Activated T-cell treated with anti-CD3 and anti-CD28 coated beads for 4 hours (primary cell): ENCODE data around the gene SETD2.
"Not testable (repeated sequence)": the region's sequence is repeated elsewhere in the genome, so short reads cannot be mapped to it uniquely, and the experiment has no call there.

ENCODE experiments used
- DNase-seq: peaks from one replicate; pipeline ENCODE4 v3.0.0-alpha.2; 2020

SETD2 gene

DNA sequence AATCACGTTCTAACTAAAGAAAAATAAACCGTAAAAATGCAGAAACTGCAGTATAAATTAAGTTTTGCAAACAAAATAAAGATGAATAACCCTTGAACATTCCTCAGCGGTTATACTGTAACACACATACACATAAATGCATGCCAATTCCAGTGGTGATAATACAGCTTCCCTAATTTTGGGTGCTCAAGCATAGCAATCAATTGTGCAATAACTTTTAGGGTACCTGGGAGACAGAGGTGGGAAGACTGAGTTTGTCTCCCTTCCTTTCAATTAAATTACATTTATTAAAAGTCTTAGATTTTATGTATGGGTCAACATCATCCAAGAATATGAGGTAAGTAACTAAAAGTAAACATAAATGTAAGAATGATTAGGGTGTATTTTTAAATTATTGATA lies 71.8 kb downstream of the SETD2 start:
- DNase-seq: no peak

DNA sequence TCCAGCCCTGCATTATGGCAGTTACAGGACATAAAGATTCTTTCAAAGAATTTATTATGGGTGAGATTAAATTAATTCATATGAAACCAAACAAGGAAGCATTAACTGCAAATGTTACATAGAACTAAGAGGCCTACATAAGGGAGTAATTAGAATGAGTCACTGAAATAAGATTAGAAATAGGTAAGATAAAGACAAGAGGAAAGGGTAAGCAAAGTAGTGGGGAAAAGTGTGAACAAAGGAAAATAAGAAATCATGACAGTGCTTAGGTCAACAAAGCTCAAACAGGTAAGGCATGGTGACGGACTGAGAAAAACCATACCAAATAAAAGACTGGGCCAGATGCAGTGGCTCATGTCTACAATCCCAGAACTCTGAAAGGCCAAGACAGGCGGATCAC lies 74.3 kb downstream of the SETD2 start:
- no peak for DNase-seq

DNA sequence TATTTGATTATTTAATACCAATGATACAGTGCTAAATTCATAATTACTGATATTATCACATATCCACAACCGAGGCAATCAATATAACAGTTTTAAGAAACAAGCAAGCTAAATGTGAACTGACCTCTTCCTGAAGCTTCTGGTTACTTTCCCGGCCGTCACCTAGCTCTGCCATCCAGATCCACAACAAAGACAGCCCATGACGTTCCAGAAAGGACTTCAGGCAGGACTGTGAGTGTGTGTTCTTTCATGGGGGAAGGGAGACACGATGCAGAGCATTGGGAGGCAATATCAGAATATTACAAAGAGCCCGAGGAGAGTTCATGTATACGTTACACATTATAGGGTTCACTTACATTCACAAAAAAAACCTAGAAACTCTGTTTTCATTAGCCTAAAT lies 77.8 kb downstream of the SETD2 start:
- DNase-seq: no peak

DNA sequence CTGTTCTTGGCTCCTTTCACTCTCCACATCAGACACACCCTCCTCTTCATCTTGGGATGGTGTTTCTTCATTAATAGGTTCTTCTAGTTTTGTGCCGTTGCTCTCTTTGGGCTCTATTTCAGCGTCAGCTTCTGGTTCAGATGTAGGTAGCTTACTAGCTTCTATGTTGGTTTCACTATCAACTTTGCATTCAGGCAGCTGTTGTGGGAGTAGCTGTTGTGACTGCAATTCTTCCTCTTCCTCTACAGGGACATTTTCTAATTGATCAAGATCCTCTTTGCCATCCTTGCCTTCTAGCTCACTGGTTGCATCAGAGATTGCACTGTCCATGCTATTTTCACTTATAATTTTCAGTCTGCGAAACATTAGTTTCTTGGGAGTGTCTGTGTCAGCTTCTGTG lies 80.1 kb downstream of the SETD2 start:
- DNase-seq: no peak

DNA sequence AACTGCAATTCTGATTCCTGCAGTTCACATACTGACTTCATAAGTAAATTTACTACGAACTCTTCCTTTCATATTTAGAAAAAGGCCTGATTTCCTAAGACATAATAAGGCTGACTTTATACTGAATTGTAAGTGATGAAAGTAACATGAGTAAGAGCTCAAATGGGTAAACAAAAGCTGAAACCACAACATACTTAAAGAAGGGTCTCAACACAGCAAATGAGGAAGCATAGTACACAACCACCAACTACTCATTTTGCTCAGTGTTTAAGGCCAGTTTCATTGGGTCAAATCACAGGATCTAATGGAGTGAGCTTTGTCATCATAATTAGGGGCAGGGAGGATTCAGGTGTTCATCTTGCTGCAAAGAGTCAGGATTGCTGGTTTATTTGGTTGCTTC lies 81.4 kb downstream of the SETD2 start:
- DNase-seq: no peak

DNA sequence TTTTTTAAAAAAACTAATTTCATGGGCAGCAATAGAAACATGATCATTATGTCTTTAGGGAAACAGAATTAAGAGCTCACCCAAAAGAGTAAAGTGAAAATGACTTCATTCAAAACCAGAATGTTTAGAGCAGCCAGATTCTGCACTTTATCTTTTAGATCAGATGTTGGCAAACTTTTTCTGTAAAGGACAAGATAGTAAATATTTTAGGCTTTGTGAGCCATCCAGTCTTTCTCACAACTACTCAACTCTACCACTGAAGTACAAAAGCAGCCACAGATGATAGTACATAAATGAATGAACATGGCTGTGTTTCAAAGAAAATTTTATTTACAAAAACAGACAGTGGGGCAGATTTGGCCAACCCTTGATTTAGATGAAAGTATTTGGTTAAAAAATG lies 84.5 kb downstream of the SETD2 start:
- DNase-seq: no peak

DNA sequence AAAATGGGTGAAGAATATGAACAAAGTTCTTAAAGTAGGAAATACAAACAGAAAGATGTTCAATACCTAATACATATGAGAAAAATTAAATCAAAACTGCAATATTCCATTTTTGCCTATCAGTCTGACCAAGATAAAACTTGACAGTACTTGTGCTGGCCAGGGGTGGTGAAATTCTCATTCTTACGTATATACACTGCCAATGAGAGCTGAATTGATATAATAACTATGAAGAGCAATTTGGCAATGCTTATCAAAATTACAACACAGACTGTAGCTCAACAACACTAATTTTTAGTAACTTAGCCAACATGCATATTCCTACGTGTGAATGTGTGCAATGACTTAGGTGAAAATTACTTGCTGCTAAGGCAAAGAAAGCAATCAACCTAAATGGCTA lies 90.2 kb downstream of the SETD2 start:
- no peak for DNase-seq

DNA sequence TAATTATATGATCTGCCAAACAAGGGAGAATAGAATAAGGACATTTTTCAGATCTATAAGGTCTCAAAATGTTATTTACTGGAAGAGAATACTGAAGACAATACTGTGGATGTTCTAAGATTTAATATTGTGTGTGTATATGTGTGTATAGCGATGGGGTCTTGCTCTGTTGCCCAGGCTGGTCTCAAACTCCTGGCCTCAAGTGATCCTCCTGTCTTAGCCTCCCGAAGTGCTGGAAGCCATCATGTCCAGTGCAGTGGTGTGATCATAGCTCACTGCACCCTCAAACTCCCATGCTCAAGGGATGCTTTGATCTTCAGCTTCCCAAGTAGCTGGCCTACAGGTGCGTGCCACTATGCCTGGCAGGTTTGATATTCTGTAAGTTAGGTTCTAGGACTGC lies 93.1 kb downstream of the SETD2 start:
- no peak for DNase-seq

DNA sequence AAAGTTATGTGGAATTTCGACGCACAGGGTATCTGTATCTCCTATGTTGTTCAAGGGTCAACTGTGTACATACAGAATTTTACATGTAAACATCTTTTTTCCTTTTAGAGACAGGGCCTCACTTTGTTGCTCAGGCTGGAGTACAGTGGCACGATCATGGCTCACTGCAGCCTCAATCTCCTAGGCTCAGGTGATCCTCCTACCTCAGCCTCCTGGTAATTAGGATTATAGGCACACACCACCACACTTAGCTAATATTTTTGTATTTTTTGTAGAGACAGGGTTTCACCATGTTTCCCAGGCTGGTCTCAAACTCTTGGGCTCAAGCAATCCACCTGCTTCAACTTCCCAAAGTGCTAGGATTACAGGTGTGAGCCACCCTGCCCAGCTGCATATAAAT lies 97.7 kb downstream of the SETD2 start:
- not testable (repeated sequence) for DNase-seq

DNA sequence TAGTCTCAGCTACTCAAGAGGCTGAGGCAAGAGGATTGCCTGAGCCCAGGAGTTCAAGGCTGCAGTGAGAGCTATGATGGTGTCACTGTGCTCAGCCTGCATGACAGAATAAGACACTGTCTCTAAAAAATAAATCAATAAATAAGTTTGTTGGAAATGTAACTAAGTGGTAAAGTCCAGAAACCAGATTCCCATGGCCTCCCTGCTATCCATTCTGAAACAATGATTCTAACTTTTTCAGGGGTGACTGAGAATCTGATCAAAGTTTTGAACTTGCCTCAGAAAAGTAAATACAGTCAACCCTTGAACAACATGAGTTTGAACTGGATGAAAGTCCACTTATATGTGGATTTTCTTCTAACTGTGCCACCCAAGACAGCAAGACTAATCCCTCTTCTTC lies 98.2 kb downstream of the SETD2 start:
- no peak for DNase-seq

DNA sequence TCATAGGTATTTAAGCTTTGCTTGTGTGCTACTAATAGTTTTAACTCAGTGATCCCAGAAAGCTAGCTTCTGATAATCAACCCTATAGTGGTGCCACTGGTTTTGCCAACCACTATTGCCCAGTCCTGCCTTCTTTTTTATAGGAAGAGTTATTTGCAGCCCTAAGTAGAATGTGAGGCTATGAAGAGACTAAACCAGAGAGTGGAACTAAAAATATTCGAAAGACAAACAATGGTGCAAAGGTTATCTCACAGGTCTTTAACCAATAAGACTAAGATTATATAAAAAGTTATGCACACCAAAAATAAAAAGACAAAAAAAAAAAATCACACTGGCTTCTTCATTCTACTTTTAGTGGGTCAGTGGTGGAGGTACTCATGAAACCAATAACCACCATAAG lies 98.9 kb downstream of the SETD2 start:
- no peak for DNase-seq

DNA sequence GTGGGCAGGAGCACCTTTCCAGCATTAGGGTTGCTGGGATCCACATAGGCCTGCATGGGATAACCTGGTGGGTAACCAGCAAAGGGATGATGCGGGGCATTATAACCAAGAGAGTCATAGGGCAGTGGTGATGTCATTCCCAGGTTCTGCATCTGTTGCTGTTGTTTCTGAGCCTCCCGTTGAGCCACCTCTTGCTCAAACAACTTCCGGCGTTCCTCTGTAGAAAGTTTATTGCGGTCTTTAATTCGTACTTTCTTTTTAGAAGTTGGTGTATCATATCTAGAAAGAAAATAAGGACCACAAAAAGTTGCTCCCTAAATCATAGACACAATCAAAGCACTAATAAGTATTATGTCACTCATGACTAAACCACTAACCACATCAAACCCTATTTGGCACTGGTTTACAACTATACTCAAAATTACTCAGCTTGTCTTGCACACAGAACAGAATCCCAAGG lies 106.7 kb downstream of the SETD2 start:
- DNase-seq: peak; percentile 31

DNA sequence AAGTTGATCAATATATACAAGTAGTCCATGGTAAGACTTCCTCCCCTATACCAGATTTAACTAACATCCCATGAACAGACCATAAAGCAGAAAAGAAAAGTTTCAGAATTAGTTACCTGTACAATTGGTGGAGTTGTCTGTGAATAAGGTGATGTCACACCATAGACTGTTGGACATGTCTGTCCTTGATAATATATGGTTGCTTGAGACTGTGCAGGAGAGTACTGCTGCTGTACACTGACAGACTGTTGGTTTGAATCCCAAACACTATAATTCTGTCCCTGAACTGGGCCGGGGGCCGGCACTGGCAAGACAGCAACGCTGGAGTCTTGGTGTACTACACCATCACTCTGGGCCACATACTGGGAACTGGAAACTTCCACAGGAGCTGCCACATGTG lies 107.2 kb downstream of the SETD2 start:
- DNase-seq: no peak

DNA sequence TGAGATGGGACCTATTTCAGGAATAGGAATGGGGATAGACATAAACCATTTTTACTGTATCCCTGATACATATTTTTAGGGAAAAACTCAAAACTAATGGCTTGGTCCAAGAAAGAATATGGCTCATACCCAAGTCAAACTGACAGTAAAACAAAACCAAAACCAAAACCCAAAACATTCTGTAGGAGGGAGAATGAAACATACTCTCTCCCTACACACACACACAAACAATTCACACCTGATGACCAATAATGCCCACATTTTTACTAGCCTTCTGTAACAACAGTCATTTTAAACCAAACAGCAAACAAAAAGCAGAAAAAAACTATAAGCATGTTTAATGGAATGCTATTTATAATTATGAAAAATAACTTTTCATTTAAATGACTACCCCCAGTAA lies 109.5 kb downstream of the SETD2 start:
- no peak for DNase-seq

DNA sequence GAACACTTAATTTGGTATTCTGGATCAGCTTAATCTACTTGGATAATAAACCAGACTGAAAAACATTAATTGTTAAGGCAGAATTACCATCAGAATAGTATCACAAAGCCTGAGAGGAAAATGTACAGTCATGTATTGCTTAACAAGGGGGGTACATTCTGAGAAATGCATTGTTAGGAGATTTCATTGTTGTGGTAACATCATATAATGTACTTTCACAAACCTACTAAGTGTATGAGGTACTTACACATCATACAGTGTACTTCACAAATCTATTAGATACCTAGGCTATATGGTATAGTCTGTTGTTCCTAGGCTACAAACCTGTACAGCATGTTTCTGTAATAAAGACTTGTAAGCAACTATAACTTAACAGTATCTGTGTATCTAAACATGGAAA lies 116.2 kb downstream of the SETD2 start:
- DNase-seq: no peak

DNA sequence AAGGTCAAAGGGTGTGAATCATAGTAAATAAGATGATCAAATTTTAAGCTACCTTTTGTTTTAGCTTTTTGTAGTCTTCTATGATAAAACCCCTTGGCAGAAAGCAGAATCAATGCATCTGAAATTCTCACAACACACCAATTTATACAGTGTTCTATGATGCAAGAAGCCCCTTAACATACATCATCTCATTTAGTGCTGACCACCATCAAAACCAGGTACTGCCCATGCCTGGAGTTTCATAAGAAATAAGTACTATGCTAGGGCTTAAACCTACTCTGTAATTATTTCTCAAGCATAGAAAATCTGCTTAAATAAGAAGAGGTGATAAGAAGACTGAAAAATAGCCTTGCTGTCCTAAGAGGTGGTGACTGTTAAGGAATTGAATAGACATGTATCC lies 116.8 kb downstream of the SETD2 start:
- DNase-seq: no peak

DNA sequence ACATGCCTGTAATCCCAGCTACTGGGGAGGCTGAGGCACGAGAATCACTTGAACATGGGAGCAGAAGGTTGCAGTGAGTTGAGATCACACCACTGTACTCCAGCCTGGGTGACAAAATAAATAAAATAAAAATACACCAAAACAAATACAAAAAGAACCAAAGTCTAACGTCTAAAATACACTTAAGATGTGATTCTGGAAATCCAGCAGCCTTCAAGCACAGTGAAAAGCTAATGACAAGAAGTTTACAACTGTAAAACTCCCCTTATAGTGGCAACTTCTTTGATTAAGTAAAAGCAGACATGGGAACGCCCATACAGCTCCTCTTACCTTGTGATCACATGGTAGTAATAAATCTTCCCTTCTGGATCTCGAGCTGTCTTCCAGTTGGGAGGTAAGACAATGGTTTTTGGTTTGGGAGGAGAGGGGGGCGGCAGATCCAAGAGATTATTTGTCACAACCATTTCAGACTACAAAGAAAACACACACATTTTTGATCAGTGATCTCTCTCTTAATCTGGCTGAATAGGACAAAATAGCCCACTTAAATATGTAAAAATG lies 121.6 kb downstream of the SETD2 start:
- DNase-seq: no peak

DNA sequence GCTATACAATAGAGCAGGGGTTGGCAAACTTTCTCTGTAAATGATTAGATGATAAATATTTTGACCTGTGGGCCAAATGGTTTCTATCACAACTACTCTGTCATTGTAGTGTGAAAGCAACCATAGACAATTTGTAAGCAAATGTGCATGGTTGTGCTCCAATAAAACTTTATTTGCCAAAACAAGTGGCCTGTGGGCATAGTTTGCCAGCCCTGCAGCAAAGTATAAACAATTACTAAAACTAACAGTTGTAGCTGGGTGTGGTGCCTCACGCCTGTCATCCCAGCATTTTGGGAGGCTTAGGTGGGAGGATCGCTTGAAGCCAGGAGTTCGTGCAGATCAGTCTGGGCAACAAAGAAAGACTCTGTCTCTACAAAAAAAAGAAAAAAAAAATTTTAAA lies 122.8 kb downstream of the SETD2 start:
- DNase-seq: no peak

DNA sequence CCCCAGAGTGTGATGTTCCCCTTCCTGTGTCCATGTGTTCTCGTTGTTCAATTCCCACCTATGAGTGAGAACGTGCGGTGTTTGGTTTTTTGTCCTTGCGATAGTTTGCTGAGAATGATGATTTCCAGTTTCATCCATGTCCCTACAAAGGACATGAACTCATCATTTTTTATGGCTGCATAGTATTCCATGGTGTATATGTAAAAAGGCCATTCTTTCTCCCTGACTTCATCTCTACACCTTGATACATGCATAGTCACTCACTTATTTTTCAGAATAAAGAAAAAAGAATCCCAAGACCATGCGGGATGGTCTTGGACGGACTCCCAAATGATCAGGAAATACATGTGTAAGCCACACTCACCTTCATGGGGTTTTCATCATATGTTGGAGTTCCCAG lies 126.6 kb downstream of the SETD2 start:
- not testable (repeated sequence) for DNase-seq

DNA sequence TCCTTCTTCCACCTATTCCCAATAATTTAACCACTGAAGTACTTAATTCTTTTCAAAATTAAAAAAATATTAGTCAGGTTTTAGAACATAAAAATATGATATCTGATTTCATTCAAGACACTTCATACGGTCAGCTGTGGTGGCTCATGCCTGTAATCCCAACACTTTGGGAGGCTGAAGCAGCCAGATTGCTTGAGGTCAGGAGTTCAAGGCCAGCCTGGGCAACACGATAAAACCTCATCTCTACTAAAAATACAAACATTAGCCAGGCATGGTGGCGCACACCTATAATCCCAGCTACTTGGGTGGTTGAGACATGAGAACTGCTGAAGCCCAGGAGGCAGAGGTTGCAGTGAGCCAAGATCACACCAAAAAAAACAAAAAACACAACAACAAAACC lies 127.8 kb downstream of the SETD2 start:
- no peak for DNase-seq

DNA sequence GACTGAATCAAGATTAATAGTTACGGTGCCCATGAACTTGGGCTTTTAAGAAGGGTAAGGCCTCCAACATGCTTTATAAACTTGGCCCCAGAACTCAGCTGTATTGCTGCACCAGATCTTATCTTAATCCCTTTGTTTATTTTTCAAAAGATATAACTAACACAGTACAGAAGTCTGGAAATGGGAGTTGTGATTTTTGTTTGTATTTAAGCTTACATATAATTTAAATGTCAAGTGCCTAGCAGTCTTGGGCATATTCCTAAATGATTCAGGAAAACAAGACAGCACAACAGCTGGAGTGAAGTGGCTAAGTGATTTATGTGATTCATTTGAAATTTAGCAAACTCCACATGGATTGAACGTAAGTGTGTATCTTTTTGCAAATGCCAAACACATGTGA lies 128.3 kb downstream of the SETD2 start:
- DNase-seq: no peak

DNA sequence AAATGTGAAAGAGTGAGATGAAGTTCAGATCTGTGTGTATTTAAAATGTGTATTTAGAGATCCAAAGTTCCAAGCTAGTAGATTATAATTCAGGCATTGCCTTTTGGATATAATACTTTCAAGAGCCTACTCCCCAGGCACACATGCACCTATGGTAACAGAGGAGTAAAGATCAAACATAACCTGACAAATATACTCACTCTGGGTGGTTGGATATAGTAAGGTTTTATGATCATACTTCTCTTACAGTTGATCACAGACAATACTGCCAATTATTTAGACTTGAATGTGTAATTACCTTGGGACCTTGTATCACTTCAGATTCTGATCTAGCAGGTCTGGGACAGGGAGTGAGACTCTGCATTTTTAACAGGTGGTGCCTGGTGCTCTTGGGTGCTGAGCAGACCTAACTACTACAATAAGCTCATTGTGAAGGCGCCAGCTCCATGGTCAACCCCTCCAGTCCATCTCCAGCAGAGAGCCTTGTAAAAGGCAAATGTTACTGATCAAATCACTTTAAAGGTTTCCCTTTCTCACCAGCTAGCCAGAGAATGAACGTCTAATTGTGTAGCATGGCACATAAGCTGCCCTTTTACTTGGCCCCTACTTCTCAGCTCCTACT lies 128.9 kb downstream of the SETD2 start:
- no peak for DNase-seq

DNA sequence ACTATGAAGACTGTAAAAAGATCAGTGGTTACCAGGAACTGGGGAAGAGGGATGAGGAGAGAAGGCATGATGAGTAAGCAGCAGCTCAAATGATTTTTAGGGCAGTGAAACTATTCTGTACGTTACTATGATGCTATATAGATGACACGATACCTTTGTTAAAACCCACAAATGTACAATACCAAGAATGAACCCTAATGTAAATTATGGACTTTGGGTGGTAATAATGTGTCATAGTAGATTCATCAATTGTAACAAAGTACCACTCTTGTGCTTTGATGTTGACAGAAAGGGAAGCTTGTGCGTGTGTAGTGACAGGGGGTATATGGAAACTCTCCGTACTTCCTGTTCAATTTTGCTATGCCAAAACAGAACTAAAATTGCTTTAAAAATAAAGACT lies 132.9 kb downstream of the SETD2 start:
- DNase-seq: not testable (repeated sequence)

DNA sequence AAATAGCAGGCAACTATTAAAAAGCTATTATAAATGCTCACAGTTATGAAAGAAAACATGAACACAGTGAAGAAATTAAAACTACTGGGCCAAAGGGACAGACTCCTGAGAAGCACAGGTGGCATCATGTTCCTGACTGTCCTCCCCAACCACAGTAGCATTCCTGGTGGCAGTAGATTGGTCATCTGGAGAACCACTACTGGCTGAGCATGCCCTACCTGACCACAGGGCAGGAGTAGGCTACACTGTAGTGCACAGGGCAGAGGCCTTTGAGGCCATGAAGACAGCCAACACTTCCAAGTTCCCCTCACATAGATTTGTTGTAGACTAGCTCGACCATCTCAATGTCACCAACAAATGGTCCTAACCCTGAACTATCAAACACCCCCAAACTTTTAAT lies 135.2 kb downstream of the SETD2 start:
- no peak for DNase-seq

DNA sequence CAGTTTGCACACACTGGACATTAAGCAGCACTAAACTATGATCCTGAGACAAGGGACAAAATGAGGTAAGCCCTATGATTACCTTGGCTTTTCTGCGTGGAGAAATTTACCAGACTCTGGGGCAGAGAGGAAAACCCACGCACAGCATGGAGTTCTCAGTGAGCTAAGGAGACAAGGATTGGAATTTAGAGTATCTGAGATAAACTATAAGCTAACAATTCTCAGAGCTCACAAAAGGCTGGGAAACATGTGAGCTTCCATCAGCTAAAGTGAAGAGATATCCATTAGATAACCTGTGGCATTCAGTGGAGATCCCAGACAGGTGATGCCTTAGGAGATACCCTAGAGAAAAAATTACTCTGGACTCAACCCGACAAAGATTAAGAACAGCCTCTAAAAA lies 135.8 kb downstream of the SETD2 start:
- no peak for DNase-seq
